SU-DHL-6 (cell line): ENCODE results near the gene ANO9.

Experiments used
- H2AFZ ChIP-seq: fragments of 200-600 bp; sonication (generic); 2 replicates; pipeline ENCODE4 v1.6.1; 2014; ENCODE audit warnings: low read depth, mild to moderate bottlenecking, moderate library complexity, mixed read lengths, antibody characterized with exemption, low read length; ENCODE audit not compliant: severe bottlenecking
- H3F3A ChIP-seq: fragments of 200-600 bp; shearing (Covaris generic); 2 replicates; pipeline ENCODE4 v1.6.0; 2016; ENCODE audit warnings: antibody characterized with exemption, mild to moderate bottlenecking; ENCODE audit not compliant: insufficient read depth
- H3K27ac ChIP-seq: fragments of 200-600 bp; sonication (generic); 2 replicates; pipeline ENCODE4 v1.5.1; 2016; ENCODE audit warnings: low read depth, mild to moderate bottlenecking, low read length, moderate library complexity, mixed read lengths
- H3K27me3 ChIP-seq: fragments of 200-600 bp; sonication (generic), shearing (Covaris generic); 2 replicates; pipeline ENCODE4 v1.6.0; 2014; ENCODE audit warnings: mild to moderate bottlenecking, low read length
- H3K36me3 ChIP-seq: fragments of 200-600 bp; sonication (generic); 2 replicates; pipeline ENCODE4 v1.6.1; 2014; ENCODE audit warnings: mild to moderate bottlenecking, low read length, mixed read lengths
- H3K4me2 ChIP-seq: fragments of 300-600, 200-600 bp; shearing (Covaris generic), sonication (generic); 2 replicates; pipeline ENCODE4 v1.6.0; 2014; ENCODE audit warnings: low read length, low read depth, mild to moderate bottlenecking; ENCODE audit not compliant: poor library complexity, severe bottlenecking
- H3K4me3 ChIP-seq: fragments of 200-600 bp; sonication (generic); 2 replicates; pipeline ENCODE4 v1.5.1; 2014; ENCODE audit warnings: antibody characterized with exemption, low read length, mild to moderate bottlenecking, mixed read lengths; ENCODE audit not compliant: insufficient read depth, poor library complexity, severe bottlenecking
- H3K79me2 ChIP-seq: fragments of 200-600 bp; sonication (generic); 2 replicates; pipeline ENCODE4 v1.6.1; 2014; ENCODE audit warnings: mild to moderate bottlenecking, low read length, moderate library complexity; ENCODE audit not compliant: insufficient read depth
- H3K9ac ChIP-seq: fragments of 200-600 bp; sonication (generic); 2 replicates; pipeline ENCODE4 v1.7.0; 2014; ENCODE audit warnings: mild to moderate bottlenecking, low read length
- H3K9me2 ChIP-seq: fragments of 200-600 bp; sonication (generic); replicated peaks from 2 replicates; pipeline ENCODE4 v1.6.1; 2014; ENCODE audit warnings: low read length; ENCODE audit not compliant: insufficient read depth
- H3K9me3 ChIP-seq: fragments of 200-600 bp; sonication (generic); 2 replicates; pipeline ENCODE4 v1.6.1; 2014; ENCODE audit warnings: low read length, mixed read lengths; ENCODE audit not compliant: insufficient read depth
- H4K20me1 ChIP-seq: fragments of 200-600 bp; sonication (generic); 2 replicates; pipeline ENCODE4 v1.6.1; 2014; ENCODE audit warnings: low read depth, mild to moderate bottlenecking, antibody characterized with exemption, low read length, moderate library complexity, mixed read lengths
- CTCF ChIP-seq: fragments of 200-600 bp; sonication (generic); IDR thresholded peaks from one replicate; pipeline ENCODE4 v1.5.1; 2017; ENCODE audit warnings: antibody characterized with exemption, mild to moderate bottlenecking, low read length, moderate library complexity; ENCODE audit not compliant: insufficient read depth, poor library complexity, severe bottlenecking
- EZH2phosphoT487 ChIP-seq: fragments of 200-600 bp; sonication (generic), shearing (Covaris generic); conservative IDR thresholded peaks from 2 replicates; pipeline ENCODE4 v1.6.1; 2018; ENCODE audit warnings: mild to moderate bottlenecking, antibody characterized with exemption, low read length, moderate library complexity, mixed read lengths

Gene ANO9

GRCh38 chr11:460331-461199, 18.8 kb upstream of the ANO9 start:
- TF ChIP-seq CTCF (no peak), EZH2phosphoT487 (no peak)
- Histone ChIP-seq H3K79me2 (no peaks in the 10 kb centered on the region), H3K4me2 (no peak overlapping the region), H2AFZ (no peak overlapping the region), H3F3A (no peaks in the 10 kb centered on the region), H3K27me3 (no peaks in the 10 kb centered on the region), H3K27ac (no peak overlapping the region), H3K4me3 (no peak overlapping the region), H3K36me3 (no peaks in the 10 kb centered on the region), H3K9ac (no peak overlapping the region), H3K9me2 (no peaks in the 10 kb centered on the region), H3K9me3 (no peaks in the 10 kb centered on the region), H4K20me1 (no peaks in the 10 kb centered on the region)

- no peak overlapping the region for H2AFZ ChIP-seq
- no peak overlapping the region for H3K4me3 ChIP-seq
- no peak overlapping the region for H3K27ac ChIP-seq
- H4K20me1 ChIP-seq: no peaks in the 10 kb centered on the region
- TF ChIP-seq EZH2phosphoT487 (no peak), CTCF (no peak)
- H3K4me2 ChIP-seq: no peak overlapping the region
- H3K27me3 ChIP-seq: no peaks in the 10 kb centered on the region
- no peaks in the 10 kb centered on the region for H3F3A ChIP-seq
- no peak overlapping the region for H3K9ac ChIP-seq
- no peaks in the 10 kb centered on the region for H3K36me3 ChIP-seq
- no peaks in the 10 kb centered on the region for H3K9me2 ChIP-seq
- H3K79me2 ChIP-seq: no peaks in the 10 kb centered on the region
- H3K9me3 ChIP-seq: no peaks in the 10 kb centered on the region
Observed at GRCh38 chr11:459511-460220, 17.9 kb upstream of the ANO9 start.

- Histone ChIP-seq H3K27ac (no peak overlapping the region), H3K36me3 (no peaks in the 10 kb centered on the region), H3F3A (no peaks in the 10 kb centered on the region), H3K4me3 (no peak overlapping the region), H3K9me2 (no peaks in the 10 kb centered on the region), H2AFZ (no peak overlapping the region), H3K9ac (no peak overlapping the region), H3K4me2 (no peak overlapping the region), H3K27me3 (no peaks in the 10 kb centered on the region), H3K9me3 (no peaks in the 10 kb centered on the region), H4K20me1 (no peaks in the 10 kb centered on the region), H3K79me2 (peaks cover 7% of the 10 kb centered on the region; the same call in 1 of the 2 replicates)
- TF ChIP-seq CTCF: no peak
- TF ChIP-seq EZH2phosphoT487: no peak
Observed at GRCh38 chr11:457111-457760, 15.4 kb upstream of the ANO9 start.
